Natural killer cell (primary cell): ENCODE data around the gene WDR77. TPM values are rescaled to one million over a fixed set of nuclear protein-coding genes. Genes with fewer than 3 reads are reported as not detected.

Source experiments
- ATAC-seq, 3 donors: fragments of 150-1000 bp in 2 of 3; fragments of 200-7000 bp in 1 of 3; cut with Tn5 transposase; 1 replicate in 1 of 3; 2 replicates in 2 of 3; pipeline ENCODE4 v1.10.0; 2021; ENCODE audit warnings: mild to moderate bottlenecking in 2 of 3, moderate library complexity in 2 of 3
- DNase-seq, 2 donors: peaks; one replicate each; pipeline versions ENCODE4 v3.0.0 to v3.0.0-alpha.2; 2013 to 2021; ENCODE audit warnings: mixed read lengths in 1 of 2
- H3K27ac ChIP-seq: one replicate; pipeline ENCODE4 v1.5.1; 2013; ENCODE audit warnings: mild to moderate bottlenecking, low read length
- H3K27me3 ChIP-seq: one replicate; pipeline ENCODE4 v1.6.1; 2013; ENCODE audit warnings: low read length; ENCODE audit not compliant: control insufficient read depth, insufficient read depth
- H3K36me3 ChIP-seq: one replicate; pipeline ENCODE4 v1.6.1; 2013; ENCODE audit warnings: low read length; ENCODE audit not compliant: control insufficient read depth, insufficient read depth
- H3K4me1 ChIP-seq: one replicate; pipeline ENCODE4 v1.6.1; 2013; ENCODE audit warnings: low read length; ENCODE audit not compliant: control insufficient read depth, insufficient read depth
- H3K4me3 ChIP-seq: one replicate; pipeline ENCODE4 v1.5.1; 2013; ENCODE audit warnings: low read length
- H3K9me3 ChIP-seq: one replicate; pipeline ENCODE4 v1.6.1; 2013; ENCODE audit warnings: low read length; ENCODE audit not compliant: control insufficient read depth, insufficient read depth
- H3K27ac Mint-ChIP-seq, 2 donors: one replicate each; pipeline ENCODE4 v1.8.0; 2022; ENCODE audit warnings: mild to moderate bottlenecking in 2 of 2, mixed read lengths in 2 of 2, moderate library complexity in 1 of 2
- H3K27me3 Mint-ChIP-seq, 2 donors: one replicate each; pipeline ENCODE4 v1.8.0; 2022; ENCODE audit warnings: low read depth in 2 of 2, mixed read lengths in 2 of 2
- H3K36me3 Mint-ChIP-seq: one replicate; pipeline ENCODE4 v1.8.0; 2022; ENCODE audit warnings: mixed read lengths
- H3K4me1 Mint-ChIP-seq, 2 donors: one replicate each; pipeline ENCODE4 v1.8.0; 2022; ENCODE audit warnings: mixed read lengths in 2 of 2
- H3K4me3 Mint-ChIP-seq: one replicate; pipeline ENCODE4 v1.8.0; 2022; ENCODE audit warnings: mild to moderate bottlenecking, moderate library complexity, mixed read lengths
- H3K9me3 Mint-ChIP-seq, 2 donors: one replicate each; pipeline ENCODE4 v1.8.0; 2022; ENCODE audit warnings: mixed read lengths in 2 of 2
- WGBS: methylation state at CpG from one replicate; pipeline ENCODE4 v1.1.7; 2013; ENCODE audit warnings: missing lambda C conversion rate; ENCODE audit not compliant: insufficient coverage; 5-methylcytosine and 5-hydroxymethylcytosine counted together
- intact Hi-C: fragments of 100-400 bp; cut with micrococcal nuclease; formaldehyde crosslinking; loops from one replicate; pipeline ENCODE4 v1.14.2; 2022
- total RNA-seq, 4 donors: library from RNA; stranded (reverse); fragments of 120-200 nt in 1 of 4; gene quantifications; one replicate each; pipeline versions ENCODE4 v1.2.3 to v1.2.4, GENCODE V29; 2013 to 2022
- TF ChIP-seq, protein P1 (sequence below): fragments of 200-600 bp; IDR thresholded peaks from one replicate; pipeline ENCODE4 v1.8.0; 2022; ENCODE audit warnings: antibody characterized with exemption

WDR77 gene
- total RNA-seq, 3 donors from 2014 or later (not counting 1 experiment from before 2014, with no cell fraction given): 15.5 to 20.8 (median 17.8) TPM

DNA sequence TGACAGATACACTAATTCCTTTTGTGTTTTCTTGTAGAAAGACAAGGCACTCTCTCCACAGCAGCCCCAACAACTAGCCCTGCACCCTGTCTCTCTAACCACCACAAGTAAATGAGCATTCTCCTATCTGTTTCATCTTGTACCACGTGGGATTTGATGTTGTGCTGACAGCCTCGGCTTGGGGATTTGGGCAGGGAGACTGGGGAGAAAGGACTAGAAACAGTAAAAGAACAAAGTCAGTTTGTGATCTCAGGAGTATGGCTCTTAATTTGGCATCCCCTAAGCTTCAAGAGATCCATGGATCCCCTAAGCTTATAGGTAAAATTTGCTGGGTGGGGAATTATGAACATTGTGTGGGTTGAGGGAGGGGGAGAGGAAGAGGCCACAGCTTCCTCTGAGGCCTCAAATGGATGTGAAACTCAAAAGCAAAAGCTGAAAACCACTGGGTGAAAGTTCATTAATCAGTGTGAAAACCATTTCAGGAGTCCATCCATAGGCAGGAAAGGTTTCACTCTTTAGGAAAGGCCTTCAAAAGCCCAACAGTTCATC is 27.8 kb upstream of the WDR77 start:
- Mint-ChIP-seq H3K36me3 (peaks cover 12% of the 10 kb centered on the region), H3K4me1 (peaks cover 36 to 48% of the 10 kb centered on the region in 2 donors), H3K27ac (no peak overlapping the region), H3K9me3 (no peaks in the 10 kb centered on the region), H3K4me3 (peak overlapping the region; percentile 97), H3K27me3 (no peaks in the 10 kb centered on the region)
- intact Hi-C loops: loop anchor here (5.0 to 10.0 kb wide), 2 partner anchors 180 to 278 kb away; partner anchors contain the start of gene DDX20
- Histone ChIP-seq H3K4me1 (peaks cover 45% of the 10 kb centered on the region), H3K36me3 (peaks cover 15% of the 10 kb centered on the region), H3K4me3 (peak overlapping the region; percentile 60), H3K27me3 (no peaks in the 10 kb centered on the region), H3K9me3 (no peaks in the 10 kb centered on the region), H3K27ac (peak overlapping the region; percentile 69)
- peak in 1 of 2 donors; percentile 74 for DNase-seq
- peak; percentile 14 to 60 (median 52) for ATAC-seq
- TF ChIP-seq, protein P1, sequence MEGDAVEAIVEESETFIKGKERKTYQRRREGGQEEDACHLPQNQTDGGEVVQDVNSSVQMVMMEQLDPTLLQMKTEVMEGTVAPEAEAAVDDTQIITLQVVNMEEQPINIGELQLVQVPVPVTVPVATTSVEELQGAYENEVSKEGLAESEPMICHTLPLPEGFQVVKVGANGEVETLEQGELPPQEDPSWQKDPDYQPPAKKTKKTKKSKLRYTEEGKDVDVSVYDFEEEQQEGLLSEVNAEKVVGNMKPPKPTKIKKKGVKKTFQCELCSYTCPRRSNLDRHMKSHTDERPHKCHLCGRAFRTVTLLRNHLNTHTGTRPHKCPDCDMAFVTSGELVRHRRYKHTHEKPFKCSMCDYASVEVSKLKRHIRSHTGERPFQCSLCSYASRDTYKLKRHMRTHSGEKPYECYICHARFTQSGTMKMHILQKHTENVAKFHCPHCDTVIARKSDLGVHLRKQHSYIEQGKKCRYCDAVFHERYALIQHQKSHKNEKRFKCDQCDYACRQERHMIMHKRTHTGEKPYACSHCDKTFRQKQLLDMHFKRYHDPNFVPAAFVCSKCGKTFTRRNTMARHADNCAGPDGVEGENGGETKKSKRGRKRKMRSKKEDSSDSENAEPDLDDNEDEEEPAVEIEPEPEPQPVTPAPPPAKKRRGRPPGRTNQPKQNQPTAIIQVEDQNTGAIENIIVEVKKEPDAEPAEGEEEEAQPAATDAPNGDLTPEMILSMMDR: no peak
- 0% methylated on average over 2 of the region's 2 CpGs for WGBS

DNA sequence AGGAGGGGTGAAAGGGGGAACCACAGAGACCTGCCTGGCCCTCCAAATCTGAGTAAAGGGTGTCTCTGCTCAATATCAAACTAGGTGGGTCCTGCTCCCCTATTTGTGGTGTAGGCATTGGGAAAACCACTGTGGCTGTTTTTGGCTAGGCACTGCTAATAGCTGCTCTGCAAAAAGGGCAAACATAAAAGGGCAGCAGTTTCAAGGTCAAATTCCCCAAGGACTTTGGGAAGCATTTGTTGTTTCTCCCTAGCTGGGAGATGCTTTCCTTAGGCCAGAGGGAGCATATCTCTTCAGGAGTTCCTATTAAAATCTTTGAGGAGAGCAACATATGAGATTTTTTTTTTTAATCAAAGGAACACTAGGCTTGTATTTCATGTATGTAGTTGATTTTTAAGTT is 27.2 kb upstream of the WDR77 start:
- Mint-ChIP-seq H3K4me3 (peak overlapping the region; percentile 97), H3K27me3 (no peaks in the 10 kb centered on the region), H3K9me3 (no peaks in the 10 kb centered on the region), H3K4me1 (peaks cover 36 to 48% of the 10 kb centered on the region in 2 donors), H3K27ac (no peak overlapping the region), H3K36me3 (peaks cover 12% of the 10 kb centered on the region)
- Histone ChIP-seq H3K4me3 (peak overlapping the region; percentile 60), H3K27me3 (no peaks in the 10 kb centered on the region), H3K4me1 (peaks cover 51% of the 10 kb centered on the region), H3K9me3 (no peaks in the 10 kb centered on the region), H3K36me3 (peaks cover 15% of the 10 kb centered on the region), H3K27ac (peak overlapping the region; percentile 69)
- ATAC-seq: no peak
- TF ChIP-seq, protein P1: no peak
- no peak for DNase-seq
- intact Hi-C loops: loop anchor here (5.0 to 10.0 kb wide), 2 partner anchors 181 to 279 kb away; partner anchors contain the start of gene DDX20

DNA sequence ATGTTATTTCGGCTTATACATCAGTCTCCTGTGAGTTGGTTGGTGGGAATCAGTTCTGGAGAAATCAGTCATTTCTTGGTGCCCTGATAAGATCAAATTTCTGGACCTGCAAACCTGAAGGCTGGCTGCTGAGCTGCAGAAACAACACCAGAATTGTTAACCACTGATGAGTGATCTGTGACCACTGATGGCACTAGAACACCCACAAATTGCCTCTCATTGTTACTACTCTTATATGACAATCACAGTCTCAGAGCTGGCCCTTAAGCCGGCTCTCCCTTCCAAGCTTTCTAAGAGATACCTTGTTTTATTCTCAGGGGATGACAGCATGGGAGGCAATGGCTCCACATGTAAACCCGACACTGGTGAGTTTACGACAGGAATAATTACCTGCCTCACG is 26.6 kb upstream of the WDR77 start:
- ATAC-seq: peak in 2 of 3 donors; percentile 48 to 69
- Mint-ChIP-seq H3K4me3 (peak overlapping the region; percentile 97), H3K27me3 (no peaks in the 10 kb centered on the region), H3K36me3 (peaks cover 12% of the 10 kb centered on the region), H3K9me3 (no peaks in the 10 kb centered on the region), H3K4me1 (peaks cover 36 to 48% of the 10 kb centered on the region in 2 donors), H3K27ac (no peak overlapping the region)
- Histone ChIP-seq H3K4me3 (peak overlapping the region; percentile 60), H3K36me3 (peaks cover 15% of the 10 kb centered on the region), H3K27ac (peak overlapping the region; percentile 69), H3K27me3 (no peaks in the 10 kb centered on the region), H3K9me3 (no peaks in the 10 kb centered on the region), H3K4me1 (peaks cover 53% of the 10 kb centered on the region)
- intact Hi-C loops: loop anchor here (1.0 to 10.0 kb wide), 5 partner anchors 31 to 279 kb away; partner anchors contain the start of gene DDX20
- TF ChIP-seq, protein P1: no peak
- peak; percentile 26 to 49 for DNase-seq
- 18% methylated on average over 5 of the region's 5 CpGs for WGBS
